Suprapubic skin (tissue), 4 donors: Measurements from ENCODE around the gene SYNPO2. TPM values are rescaled to one million over a fixed set of nuclear protein-coding genes. Genes with fewer than 3 reads are reported as not detected.
A peak's percentile ranks its signal among the peaks of the same experiment; 100 is the strongest.
"Not testable (repeated sequence)": the region's sequence is repeated elsewhere in the genome, so short reads cannot be mapped to it uniquely, and the experiment has no call there.

Experiments
- DNase-seq, 2 donors: peaks; one replicate each; pipeline ENCODE4 v3.0.0-alpha.2; 2019; ENCODE audit warnings: low spot score in 2 of 2
- H3K27ac ChIP-seq: fragments of 200-600 bp; sonication (generic); one replicate; pipeline ENCODE4 v1.5.1; 2019
- H3K27me3 ChIP-seq: fragments of 200-600 bp; sonication (generic); one replicate; pipeline ENCODE4 v1.5.1; 2019
- H3K36me3 ChIP-seq: fragments of 200-600 bp; sonication (generic); one replicate; pipeline ENCODE4 v1.5.1; 2019
- H3K4me1 ChIP-seq: fragments of 200-600 bp; sonication (generic); one replicate; pipeline ENCODE4 v1.5.1; 2019
- H3K4me3 ChIP-seq: fragments of 200-600 bp; sonication (generic); one replicate; pipeline ENCODE4 v1.5.1; 2019; ENCODE audit warnings: mild to moderate bottlenecking
- H3K9me3 ChIP-seq: fragments of 200-600 bp; sonication (generic); one replicate; pipeline ENCODE4 v1.5.1; 2019
- CTCF ChIP-seq, 2 donors: fragments of 200-600 bp in 1 of 2; fragments of 450-650 bp in 1 of 2; sonication (generic) in 1 of 2; IDR thresholded peaks; one replicate each; pipeline ENCODE4 v1.5.1; 2016 to 2019; ENCODE audit warnings: antibody characterized with exemption in 2 of 2, mild to moderate bottlenecking in 1 of 2, moderate library complexity in 1 of 2
- EP300 ChIP-seq: sonication (generic); formaldehyde crosslinking; IDR thresholded peaks from one replicate; pipeline ENCODE4 v1.6.1; 2017; ENCODE audit warnings: antibody characterized with exemption
- POLR2A ChIP-seq, 2 donors: fragments of 450-650 bp; IDR thresholded peaks; one replicate each; pipeline ENCODE4 v1.6.1; 2017; ENCODE audit warnings: antibody characterized with exemption in 2 of 2, mild to moderate bottlenecking in 2 of 2, moderate library complexity in 2 of 2
- POLR2AphosphoS5 ChIP-seq, 3 donors: sonication (generic); formaldehyde crosslinking; IDR thresholded peaks; one replicate each; pipeline ENCODE4 v1.6.1; 2017; ENCODE audit warnings: antibody characterized with exemption in 3 of 3
- WGBS: methylation state at CpG from one replicate; pipeline ENCODE4 v1.1.5; 2018; 5-methylcytosine and 5-hydroxymethylcytosine counted together
- total RNA-seq, 4 donors: library from RNA; depleted of rRNA; stranded (reverse); fragments of >200 nt; gene quantifications; one replicate each; pipeline ENCODE4 v1.1.0, GENCODE V29; 2016

The SYNPO2 gene
- total RNA-seq, 4 donors from 2014 or later = 14.3 to 33.6 (median 19.1) TPM

- Histone ChIP-seq H3K27me3 (no peaks in the 10 kb centered on the region), H3K36me3 (no peaks in the 10 kb centered on the region), H3K27ac (peak overlapping the region; percentile 61), H3K4me1 (peaks cover 19% of the 10 kb centered on the region), H3K9me3 (no peaks in the 10 kb centered on the region), H3K4me3 (no peak overlapping the region)
- TF ChIP-seq POLR2AphosphoS5 (IDR thresholded peaks at IDR 0.05) = no peak
- no peak for TF ChIP-seq EP300
- TF ChIP-seq CTCF (IDR thresholded peaks at IDR 0.05) = no peak
- TF ChIP-seq POLR2A (IDR thresholded peaks at IDR 0.05) = no peak
- WGBS = 64% methylated on average over 2 of the region's 2 CpGs
- no peak for DNase-seq
These were observed 152.1 kb downstream of the SYNPO2 start for GRCh38 chr4:119040694-119041185.

GRCh38 chr4:119041396-119041795 is 152.7 kb downstream of the SYNPO2 start:
- H3K27ac ChIP-seq = peak overlapping the region; percentile 61
- H3K4me1 ChIP-seq = peaks cover 19% of the 10 kb centered on the region
- DNase-seq = no peak
- no peak overlapping the region for H3K4me3 ChIP-seq
- 81% methylated on average over 2 of the region's 2 CpGs for WGBS
- H3K36me3 ChIP-seq = no peaks in the 10 kb centered on the region
- H3K9me3 ChIP-seq = no peaks in the 10 kb centered on the region
- H3K27me3 ChIP-seq = no peaks in the 10 kb centered on the region
- TF ChIP-seq CTCF (IDR thresholded peaks at IDR 0.05) (no peak), POLR2A (IDR thresholded peaks at IDR 0.05) (no peak), EP300 (no peak), POLR2AphosphoS5 (IDR thresholded peaks at IDR 0.05) (no peak)

- TF ChIP-seq POLR2AphosphoS5 (IDR thresholded peaks at IDR 0.05) (no peak), CTCF (IDR thresholded peaks at IDR 0.05) (peak; percentile 30 to 39), EP300 (no peak), POLR2A (IDR thresholded peaks at IDR 0.05) (no peak)
- 2% methylated on average over 6 of the region's 6 CpGs for WGBS
- DNase-seq = no peak
- Histone ChIP-seq H3K36me3 (no peaks in the 10 kb centered on the region), H3K4me3 (no peak overlapping the region), H3K27me3 (no peaks in the 10 kb centered on the region), H3K27ac (no peak overlapping the region), H3K4me1 (peaks cover 19% of the 10 kb centered on the region), H3K9me3 (no peaks in the 10 kb centered on the region)
These were observed 153.4 kb downstream of the SYNPO2 start for GRCh38 chr4:119041951-119042560.

GRCh38 chr4:119046263-119046662 is 157.6 kb downstream of the SYNPO2 start:
- Histone ChIP-seq H3K27me3 (no peaks in the 10 kb centered on the region), H3K4me3 (no peak overlapping the region), H3K9me3 (no peaks in the 10 kb centered on the region), H3K36me3 (no peaks in the 10 kb centered on the region), H3K4me1 (peaks cover 12% of the 10 kb centered on the region), H3K27ac (no peak overlapping the region)
- DNase-seq = no peak
- WGBS = 59% methylated on average over 4 of the region's 4 CpGs
- TF ChIP-seq POLR2A (IDR thresholded peaks at IDR 0.05) (no peak), EP300 (no peak)

GRCh38 chr4:119047059-119047458 is 158.4 kb downstream of the SYNPO2 start:
- H3K27ac ChIP-seq, H3K4me3 ChIP-seq, DNase-seq, H3K36me3 ChIP-seq, H3K9me3 ChIP-seq, H3K4me1 ChIP-seq, H3K27me3 ChIP-seq: not testable (repeated sequence)
- WGBS = 78% methylated on average over 5 of the region's 5 CpGs

- H3K27me3 ChIP-seq = no peaks in the 10 kb centered on the region
- no peaks in the 10 kb centered on the region for H3K36me3 ChIP-seq
- H3K27ac ChIP-seq = no peak overlapping the region
- no peaks in the 10 kb centered on the region for H3K4me1 ChIP-seq
- no peaks in the 10 kb centered on the region for H3K9me3 ChIP-seq
- no peak overlapping the region for H3K4me3 ChIP-seq
- no peak for TF ChIP-seq POLR2AphosphoS5 (IDR thresholded peaks at IDR 0.05)
- no peak for TF ChIP-seq CTCF (IDR thresholded peaks at IDR 0.05)
- TF ChIP-seq POLR2A (IDR thresholded peaks at IDR 0.05) = no peak
- no peak for TF ChIP-seq EP300
- DNase-seq = no peak
These were observed 159.8 kb downstream of the SYNPO2 start for GRCh38 chr4:119048446-119048845.
